Measurements from ENCODE around the gene CALML3. TPM values are rescaled to one million over a fixed set of nuclear protein-coding genes. Genes with fewer than 3 reads are reported as not detected.

CALML3 gene
- total RNA-seq, 1 experiment from 2014 or later: not detected

- Histone ChIP-seq H3K27me3 (replicated peaks; ENCODE audit: insufficient read depth, low read depth, low read length, poor library complexity) (no peaks in the 10 kb centered on the region), H3K4me3 (ENCODE audit: low read depth, low read length, poor library complexity, severe bottlenecking) (no peak overlapping the region), H3K36me3 (ENCODE audit: insufficient read depth, low read length, poor library complexity, severe bottlenecking) (no peaks in the 10 kb centered on the region), H3K9me3 (ENCODE audit: low read depth, low read length, poor library complexity, severe bottlenecking) (no peaks in the 10 kb centered on the region), H3K4me1 (ENCODE audit: insufficient read depth, low read length, poor library complexity, severe bottlenecking) (no peaks in the 10 kb centered on the region), H3K27ac (ENCODE audit: low read depth, low read length, poor library complexity, severe bottlenecking) (no peak overlapping the region)
- no peak for TF ChIP-seq EZH2 (IDR thresholded peaks at IDR 0.05; ENCODE audit: borderline replicate concordance, low read depth, low read length, poor library complexity, severe bottlenecking)
- TF ChIP-seq, protein P1, sequence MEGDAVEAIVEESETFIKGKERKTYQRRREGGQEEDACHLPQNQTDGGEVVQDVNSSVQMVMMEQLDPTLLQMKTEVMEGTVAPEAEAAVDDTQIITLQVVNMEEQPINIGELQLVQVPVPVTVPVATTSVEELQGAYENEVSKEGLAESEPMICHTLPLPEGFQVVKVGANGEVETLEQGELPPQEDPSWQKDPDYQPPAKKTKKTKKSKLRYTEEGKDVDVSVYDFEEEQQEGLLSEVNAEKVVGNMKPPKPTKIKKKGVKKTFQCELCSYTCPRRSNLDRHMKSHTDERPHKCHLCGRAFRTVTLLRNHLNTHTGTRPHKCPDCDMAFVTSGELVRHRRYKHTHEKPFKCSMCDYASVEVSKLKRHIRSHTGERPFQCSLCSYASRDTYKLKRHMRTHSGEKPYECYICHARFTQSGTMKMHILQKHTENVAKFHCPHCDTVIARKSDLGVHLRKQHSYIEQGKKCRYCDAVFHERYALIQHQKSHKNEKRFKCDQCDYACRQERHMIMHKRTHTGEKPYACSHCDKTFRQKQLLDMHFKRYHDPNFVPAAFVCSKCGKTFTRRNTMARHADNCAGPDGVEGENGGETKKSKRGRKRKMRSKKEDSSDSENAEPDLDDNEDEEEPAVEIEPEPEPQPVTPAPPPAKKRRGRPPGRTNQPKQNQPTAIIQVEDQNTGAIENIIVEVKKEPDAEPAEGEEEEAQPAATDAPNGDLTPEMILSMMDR (conservative IDR thresholded peaks at IDR 0.05; ENCODE audit: low read depth, low read length): no peak
- ChIA-PET POLR2A (ENCODE audit: low non-redundant PET) (no interaction called here), CTCF (no interaction called here)
- DNase-seq (ENCODE audit: low spot score): no peak
- no TSS peak for BruUV-seq (replicated peaks)
- intact Hi-C loops (cut with micrococcal nuclease; ENCODE audit: unreplicated experiment): no loop called here
Measured at GRCh38 chr10:5534880-5535856, 10.4 kb downstream of the CALML3 start.

GRCh38 chr10:5536486-5537081 is 11.8 kb downstream of the CALML3 start:
- H3K27ac ChIP-seq (ENCODE audit: low read depth, low read length, poor library complexity, severe bottlenecking): no peak overlapping the region
- H3K36me3 ChIP-seq (ENCODE audit: insufficient read depth, low read length, poor library complexity, severe bottlenecking): no peaks in the 10 kb centered on the region
- H3K4me1 ChIP-seq (ENCODE audit: insufficient read depth, low read length, poor library complexity, severe bottlenecking): no peaks in the 10 kb centered on the region
- no peaks in the 10 kb centered on the region for H3K9me3 ChIP-seq (ENCODE audit: low read depth, low read length, poor library complexity, severe bottlenecking)
- TF ChIP-seq, protein P1 (conservative IDR thresholded peaks at IDR 0.05; ENCODE audit: low read depth, low read length): no peak
- TF ChIP-seq EZH2 (IDR thresholded peaks at IDR 0.05; ENCODE audit: borderline replicate concordance, low read depth, low read length, poor library complexity, severe bottlenecking): no peak
- H3K4me3 ChIP-seq (ENCODE audit: low read depth, low read length, poor library complexity, severe bottlenecking): no peak overlapping the region
- ChIA-PET POLR2A (ENCODE audit: low non-redundant PET) (no interaction called here), CTCF (no interaction called here)
- intact Hi-C loops (cut with micrococcal nuclease; ENCODE audit: unreplicated experiment): no loop called here
- DNase-seq (ENCODE audit: low spot score): no peak
- no peaks in the 10 kb centered on the region for H3K27me3 ChIP-seq (replicated peaks; ENCODE audit: insufficient read depth, low read depth, low read length, poor library complexity)
- BruUV-seq (replicated peaks): no TSS peak

- no peaks in the 10 kb centered on the region for H3K36me3 ChIP-seq (ENCODE audit: insufficient read depth, low read length, poor library complexity, severe bottlenecking)
- BruUV-seq (replicated peaks): no TSS peak
- DNase-seq (ENCODE audit: low spot score): no peak
- CTCF ChIA-PET: no interaction called here
- TF ChIP-seq, protein P1 (conservative IDR thresholded peaks at IDR 0.05; ENCODE audit: low read depth, low read length): no peak
- intact Hi-C loops (cut with micrococcal nuclease; ENCODE audit: unreplicated experiment): no loop called here
- no peak overlapping the region for H3K27ac ChIP-seq (ENCODE audit: low read depth, low read length, poor library complexity, severe bottlenecking)
- no peaks in the 10 kb centered on the region for H3K4me1 ChIP-seq (ENCODE audit: insufficient read depth, low read length, poor library complexity, severe bottlenecking)
- peaks cover 7% of the 10 kb centered on the region for H3K9me3 ChIP-seq (ENCODE audit: low read depth, low read length, poor library complexity, severe bottlenecking)
- no peak overlapping the region for H3K4me3 ChIP-seq (ENCODE audit: low read depth, low read length, poor library complexity, severe bottlenecking)
- H3K27me3 ChIP-seq (replicated peaks; ENCODE audit: insufficient read depth, low read depth, low read length, poor library complexity): no peaks in the 10 kb centered on the region
- POLR2A ChIA-PET (ENCODE audit: low non-redundant PET): no interaction called here
Measured at GRCh38 chr10:5537684-5538083, 12.9 kb downstream of the CALML3 start.

Data from A673 (cell line).